HEK293 (cell line): ENCODE measurements around the gene PWWP2A.

Source experiments
- CTCF ChIA-PET: fragments of 350-600 bp; formaldehyde crosslinking; extraction: SDS; loops from one replicate; lab custom pipeline; 2021; ENCODE audit warnings: antibody characterized with exemption; lab: Yijun Ruan, JAX
- POLR2A ChIA-PET: fragments of 300-600 bp; formaldehyde crosslinking; extraction: SDS; loops from one replicate; lab custom pipeline; 2020; ENCODE audit warnings: antibody characterized with exemption, inconsistent platforms; lab: Yijun Ruan, JAX
- H3K27ac ChIP-seq: fragments of 200-500 bp; sonication (Bioruptor generic); 2 replicates; pipeline ENCODE4 v1.5.1; 2014; ENCODE audit warnings: low read depth, low read length, control low read depth, inconsistent platforms; ENCODE audit errors: extremely low read depth
- H3K36me3 ChIP-seq, 2 experiments: fragments of 200-500 bp in 1 of 2; sonication (Bioruptor generic) in 1 of 2; 1 replicate in 1 of 2; 2 replicates in 1 of 2; pipeline ENCODE4 v1.5.1; 2014 to 2017; ENCODE audit warnings: inconsistent platforms in 2 of 2, low read length in 2 of 2; ENCODE audit not compliant: control insufficient read depth in 2 of 2, insufficient read depth in 1 of 2
- H3K4me1 ChIP-seq: fragments of 200-500 bp; sonication (Bioruptor generic); 2 replicates; pipeline ENCODE4 v1.5.1; 2014; ENCODE audit warnings: mild to moderate bottlenecking, low read length, inconsistent platforms; ENCODE audit not compliant: control insufficient read depth, insufficient read depth
- H3K4me3 ChIP-seq: 2 replicates; pipeline ENCODE4 v1.5.1; 2011; ENCODE audit warnings: low read depth, mild to moderate bottlenecking, control low read depth, low read length, moderate library complexity
- H3K9me3 ChIP-seq: fragments of 200-500 bp; sonication (Bioruptor generic); 2 replicates; pipeline ENCODE4 v1.5.1; 2014; ENCODE audit warnings: low read depth, low read length, inconsistent platforms; ENCODE audit not compliant: control insufficient read depth, insufficient read depth
- GFI1B ChIP-seq: fragments of 450-650 bp; formaldehyde crosslinking; IDR thresholded peaks from 2 replicates; pipeline ENCODE4 v1.5.1; 2016; ENCODE audit warnings: missing biosample characterization, missing genetic modification characterization
- KLF10 ChIP-seq: fragments of 450-650 bp; IDR thresholded peaks from 2 replicates; pipeline ENCODE4 v1.5.1; 2018; ENCODE audit warnings: missing biosample characterization, mild to moderate bottlenecking, missing genetic modification characterization
- KLF16 ChIP-seq: fragments of 450-650 bp; formaldehyde crosslinking; IDR thresholded peaks from 2 replicates; pipeline ENCODE4 v1.5.1; 2017; ENCODE audit warnings: missing biosample characterization, missing genetic modification characterization
- OSR2 ChIP-seq: fragments of 450-650 bp; formaldehyde crosslinking; IDR thresholded peaks from 2 replicates; pipeline ENCODE4 v1.5.1; 2016; ENCODE audit warnings: missing biosample characterization, missing genetic modification characterization
- PRDM1 ChIP-seq: fragments of 450-650 bp; formaldehyde crosslinking; IDR thresholded peaks from 2 replicates; pipeline ENCODE4; 2016; ENCODE audit warnings: missing biosample characterization, missing genetic modification characterization
- PRDM6 ChIP-seq: fragments of 450-650 bp; formaldehyde crosslinking; IDR thresholded peaks from 2 replicates; pipeline ENCODE4 v1.5.1; 2017; ENCODE audit warnings: missing biosample characterization, missing genetic modification characterization
- TRIM28 ChIP-seq: IDR thresholded peaks from 2 replicates; pipeline ENCODE4 v1.6.1; 2011; ENCODE audit warnings: low read length, control low read depth, borderline replicate concordance
- YY2 ChIP-seq: fragments of 450-650 bp; formaldehyde crosslinking; IDR thresholded peaks from 2 replicates; pipeline ENCODE4 v1.5.1; 2016; ENCODE audit warnings: missing biosample characterization, missing genetic modification characterization
- ZBTB8A ChIP-seq: fragments of 450-650 bp; formaldehyde crosslinking; IDR thresholded peaks from 2 replicates; pipeline ENCODE4 v1.5.1; 2016; ENCODE audit warnings: missing biosample characterization, missing genetic modification characterization
- ZFP37 ChIP-seq: fragments of 450-650 bp; formaldehyde crosslinking; IDR thresholded peaks from 2 replicates; pipeline ENCODE4 v1.5.1; 2016; ENCODE audit warnings: missing biosample characterization, missing genetic modification characterization
- ZIC2 ChIP-seq: fragments of 450-650 bp; formaldehyde crosslinking; IDR thresholded peaks from 2 replicates; pipeline ENCODE4 v1.5.1; 2016; ENCODE audit warnings: missing biosample characterization, missing genetic modification characterization
- ZNF10 ChIP-seq: fragments of 450-650 bp; formaldehyde crosslinking; IDR thresholded peaks from 2 replicates; pipeline ENCODE4 v1.5.1; 2017; ENCODE audit warnings: missing biosample characterization, missing genetic modification characterization
- ZNF140 ChIP-seq: fragments of 450-650 bp; formaldehyde crosslinking; IDR thresholded peaks from 2 replicates; pipeline ENCODE4 v1.5.1; 2016; ENCODE audit warnings: missing biosample characterization, missing genetic modification characterization
- ZNF16 ChIP-seq: fragments of 450-650 bp; formaldehyde crosslinking; IDR thresholded peaks from 2 replicates; pipeline ENCODE4 v1.5.1; 2016; ENCODE audit warnings: low read depth, missing biosample characterization, missing genetic modification characterization
- ZNF184 ChIP-seq: fragments of 450-650 bp; IDR thresholded peaks from 2 replicates; pipeline ENCODE4 v1.5.1; 2018; ENCODE audit warnings: missing biosample characterization, mild to moderate bottlenecking, missing genetic modification characterization
- ZNF214 ChIP-seq: fragments of 450-650 bp; formaldehyde crosslinking; IDR thresholded peaks from 2 replicates; pipeline ENCODE4 v1.5.1; 2017; ENCODE audit warnings: missing biosample characterization, mild to moderate bottlenecking, missing genetic modification characterization, borderline replicate concordance
- ZNF23 ChIP-seq: fragments of 450-650 bp; formaldehyde crosslinking; IDR thresholded peaks from 2 replicates; pipeline ENCODE4 v1.5.1; 2016; ENCODE audit warnings: missing biosample characterization, missing genetic modification characterization, borderline replicate concordance
- ZNF391 ChIP-seq: fragments of 450-650 bp; formaldehyde crosslinking; IDR thresholded peaks from 2 replicates; pipeline ENCODE4 v1.5.1; 2016; ENCODE audit warnings: low read depth, missing biosample characterization, missing genetic modification characterization, borderline replicate concordance
- ZNF416 ChIP-seq: fragments of 450-650 bp; formaldehyde crosslinking; IDR thresholded peaks from 2 replicates; pipeline ENCODE4 v1.5.1; 2016; ENCODE audit warnings: missing biosample characterization, missing genetic modification characterization
- ZNF510 ChIP-seq: fragments of 450-650 bp; formaldehyde crosslinking; IDR thresholded peaks from 2 replicates; pipeline ENCODE4 v1.5.1; 2018; ENCODE audit warnings: mild to moderate bottlenecking, missing genetic modification characterization, missing biosample characterization; ENCODE audit not compliant: insufficient replicate concordance
- ZNF600 ChIP-seq: fragments of 450-650 bp; formaldehyde crosslinking; IDR thresholded peaks from 2 replicates; pipeline ENCODE4 v1.5.1; 2016; ENCODE audit warnings: missing biosample characterization, missing genetic modification characterization
- ZNF692 ChIP-seq: fragments of 450-650 bp; formaldehyde crosslinking; IDR thresholded peaks from 2 replicates; pipeline ENCODE4 v1.5.1; 2016; ENCODE audit warnings: missing biosample characterization, missing genetic modification characterization
- ZNF707 ChIP-seq: fragments of 450-650 bp; formaldehyde crosslinking; IDR thresholded peaks from 2 replicates; pipeline ENCODE4 v1.5.1; 2016; ENCODE audit warnings: missing biosample characterization, missing genetic modification characterization
- ZNF768 ChIP-seq: fragments of 450-650 bp; formaldehyde crosslinking; IDR thresholded peaks from 2 replicates; pipeline ENCODE4 v1.5.1; 2018; ENCODE audit warnings: missing biosample characterization, mild to moderate bottlenecking, missing genetic modification characterization
- ZNF777 ChIP-seq: fragments of 450-650 bp; formaldehyde crosslinking; IDR thresholded peaks from 2 replicates; pipeline ENCODE4 v1.5.1; 2017; ENCODE audit warnings: missing biosample characterization, missing genetic modification characterization, borderline replicate concordance
- ZNF791 ChIP-seq: fragments of 450-650 bp; formaldehyde crosslinking; IDR thresholded peaks from 2 replicates; pipeline ENCODE4 v1.5.1; 2016; ENCODE audit warnings: missing biosample characterization, missing genetic modification characterization
- TF ChIP-seq, protein P1 (sequence below): fragments of 450-650 bp; formaldehyde crosslinking; IDR thresholded peaks from 2 replicates; pipeline ENCODE4 v1.5.1; 2017; ENCODE audit warnings: missing biosample characterization, mild to moderate bottlenecking, missing genetic modification characterization, moderate library complexity
- TF ChIP-seq, protein P2 (sequence below): fragments of 450-650 bp; formaldehyde crosslinking; IDR thresholded peaks from 2 replicates; pipeline ENCODE4 v1.5.1; 2016; ENCODE audit warnings: missing biosample characterization, missing genetic modification characterization
- TF ChIP-seq, protein P3 (sequence below): fragments of 450-650 bp; IDR thresholded peaks from 2 replicates; pipeline ENCODE4 v1.5.1; 2018; ENCODE audit warnings: missing biosample characterization, mild to moderate bottlenecking, missing genetic modification characterization

The PWWP2A gene

DNA sequence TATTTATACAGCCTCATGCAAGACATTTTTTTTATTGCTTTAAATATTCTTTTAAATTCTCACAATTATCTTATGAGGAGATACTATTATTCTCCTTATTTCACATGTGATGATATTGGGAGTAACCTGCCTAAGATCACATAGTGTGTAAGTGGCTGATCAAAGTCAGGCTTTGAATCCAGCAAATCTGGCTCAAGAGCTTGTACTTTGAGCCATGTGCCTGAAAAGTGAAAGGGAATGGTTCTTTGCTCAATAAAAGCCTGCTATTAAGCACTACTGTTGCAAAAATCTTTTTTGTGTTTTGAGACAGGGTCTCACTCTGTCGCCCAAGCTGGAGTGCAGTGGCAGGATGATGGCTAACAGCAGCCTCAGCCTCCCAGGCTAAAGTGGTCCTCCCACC, 35.1 kb downstream of the PWWP2A start:
- H3K4me3 ChIP-seq: no peak overlapping the region
- H3K27ac ChIP-seq: no peak overlapping the region
- ChIA-PET CTCF (interaction anchor here (0.7 to 3.3 kb wide), 3 partner anchors 62 to 356 kb away, joined by 3 to 17 read pairs (median 3); no protein-coding TSS in a partner anchor), POLR2A (no interaction called here)
- H3K9me3 ChIP-seq: no peaks in the 10 kb centered on the region
- peaks cover 4% of the 10 kb centered on the region for H3K4me1 ChIP-seq
- H3K36me3 ChIP-seq: no peaks in the 10 kb centered on the region
- TF ChIP-seq ZFP37 (no peak), KLF16 (tag by site-specific recombination) (no peak), ZNF768 (tag by site-specific recombination) (no peak), ZNF10 (tag by site-specific recombination) (no peak), ZNF16 (tag by site-specific recombination) (no peak), OSR2 (no peak), ZNF184 (tag by site-specific recombination) (no peak), ZNF140 (tag by site-specific recombination) (no peak), ZNF777 (no peak), TRIM28 (no peak), ZNF23 (tag by site-specific recombination) (no peak), ZNF510 (no peak), ZNF692 (tag by site-specific recombination) (no peak), ZNF791 (tag by site-specific recombination) (no peak), GFI1B (no peak), ZIC2 (tag by site-specific recombination) (no peak), ZNF707 (tag by site-specific recombination) (no peak), ZBTB8A (tag by site-specific recombination) (no peak)
- TF ChIP-seq, protein P1, sequence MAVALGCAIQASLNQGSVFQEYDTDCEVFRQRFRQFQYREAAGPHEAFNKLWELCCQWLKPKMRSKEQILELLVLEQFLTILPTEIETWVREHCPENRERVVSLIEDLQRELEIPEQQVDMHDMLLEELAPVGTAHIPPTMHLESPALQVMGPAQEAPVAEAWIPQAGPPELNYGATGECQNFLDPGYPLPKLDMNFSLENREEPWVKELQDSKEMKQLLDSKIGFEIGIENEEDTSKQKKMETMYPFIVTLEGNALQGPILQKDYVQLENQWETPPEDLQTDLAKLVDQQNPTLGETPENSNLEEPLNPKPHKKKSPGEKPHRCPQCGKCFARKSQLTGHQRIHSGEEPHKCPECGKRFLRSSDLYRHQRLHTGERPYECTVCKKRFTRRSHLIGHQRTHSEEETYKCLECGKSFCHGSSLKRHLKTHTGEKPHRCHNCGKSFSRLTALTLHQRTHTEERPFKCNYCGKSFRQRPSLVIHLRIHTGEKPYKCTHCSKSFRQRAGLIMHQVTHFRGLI: no peak
- TF ChIP-seq, protein P2, sequence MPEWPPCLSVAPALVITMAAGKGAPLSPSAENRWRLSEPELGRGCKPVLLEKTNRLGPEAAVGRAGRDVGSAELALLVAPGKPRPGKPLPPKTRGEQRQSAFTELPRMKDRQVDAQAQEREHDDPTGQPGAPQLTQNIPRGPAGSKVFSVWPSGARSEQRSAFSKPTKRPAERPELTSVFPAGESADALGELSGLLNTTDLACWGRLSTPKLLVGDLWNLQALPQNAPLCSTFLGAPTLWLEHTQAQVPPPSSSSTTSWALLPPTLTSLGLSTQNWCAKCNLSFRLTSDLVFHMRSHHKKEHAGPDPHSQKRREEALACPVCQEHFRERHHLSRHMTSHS (tag by site-specific recombination): no peak

DNA sequence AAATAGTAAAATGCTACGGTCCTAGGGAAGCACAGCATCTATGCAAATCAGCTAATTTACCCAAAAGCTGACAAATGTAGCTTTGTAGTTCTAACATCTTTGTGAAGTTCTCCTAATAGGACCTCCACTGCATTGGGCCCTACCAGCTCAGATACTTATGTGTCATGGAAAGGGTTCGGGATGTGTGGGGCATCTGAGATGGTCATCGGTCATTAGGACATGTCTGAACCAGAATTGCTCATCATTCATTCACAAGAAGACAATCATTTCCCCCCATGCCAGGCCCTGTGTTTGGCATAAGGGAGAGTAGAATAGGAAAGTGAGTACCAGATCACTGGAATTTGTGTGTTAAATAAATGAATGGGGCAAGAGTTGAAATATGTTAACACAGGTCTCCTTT, 35.7 kb downstream of the PWWP2A start:
- TF ChIP-seq, protein P2 (tag by site-specific recombination): no peak
- TF ChIP-seq ZNF416 (tag by site-specific recombination) (no peak), ZNF214 (tag by site-specific recombination) (no peak), KLF10 (no peak), ZNF184 (tag by site-specific recombination) (no peak), PRDM6 (tag by site-specific recombination) (no peak), ZNF391 (tag by site-specific recombination) (no peak), YY2 (tag by site-specific recombination) (no peak), PRDM1 (tag by site-specific recombination) (no peak), ZNF600 (tag by site-specific recombination) (no peak)
- TF ChIP-seq, protein P3, sequence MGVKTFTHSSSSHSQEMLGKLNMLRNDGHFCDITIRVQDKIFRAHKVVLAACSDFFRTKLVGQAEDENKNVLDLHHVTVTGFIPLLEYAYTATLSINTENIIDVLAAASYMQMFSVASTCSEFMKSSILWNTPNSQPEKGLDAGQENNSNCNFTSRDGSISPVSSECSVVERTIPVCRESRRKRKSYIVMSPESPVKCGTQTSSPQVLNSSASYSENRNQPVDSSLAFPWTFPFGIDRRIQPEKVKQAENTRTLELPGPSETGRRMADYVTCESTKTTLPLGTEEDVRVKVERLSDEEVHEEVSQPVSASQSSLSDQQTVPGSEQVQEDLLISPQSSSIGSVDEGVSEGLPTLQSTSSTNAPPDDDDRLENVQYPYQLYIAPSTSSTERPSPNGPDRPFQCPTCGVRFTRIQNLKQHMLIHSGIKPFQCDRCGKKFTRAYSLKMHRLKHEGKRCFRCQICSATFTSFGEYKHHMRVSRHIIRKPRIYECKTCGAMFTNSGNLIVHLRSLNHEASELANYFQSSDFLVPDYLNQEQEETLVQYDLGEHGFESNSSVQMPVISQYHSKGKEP (tag by site-specific recombination): no peak
- TF ChIP-seq, all 188 proteins: peak for 0
- peaks cover 4% of the 10 kb centered on the region for H3K4me1 ChIP-seq
- no peak overlapping the region for H3K27ac ChIP-seq
- CTCF ChIA-PET: interaction anchor here (0.5 to 3.3 kb wide), 2 partner anchors 62 to 790 kb away, joined by 3 to 17 read pairs; no protein-coding TSS in a partner anchor
- POLR2A ChIA-PET: no interaction called here
- no peak overlapping the region for H3K4me3 ChIP-seq
- H3K9me3 ChIP-seq: no peaks in the 10 kb centered on the region
- H3K36me3 ChIP-seq: peaks cover 0 to 5% of the 10 kb centered on the region in 2 experiments; a peak in 1 of 3 replicates
